CD1c-positive myeloid dendritic cell (primary cell): ENCODE data around the gene ARHGEF7.
"Not testable (repeated sequence)": the region's sequence is repeated elsewhere in the genome, so short reads cannot be mapped to it uniquely, and the experiment has no call there.

Experiments
- DNase-seq: peaks from one replicate; pipeline ENCODE4 v3.0.0-alpha.2; 2016; ENCODE audit errors: extremely low spot score

ARHGEF7 gene

DNA sequence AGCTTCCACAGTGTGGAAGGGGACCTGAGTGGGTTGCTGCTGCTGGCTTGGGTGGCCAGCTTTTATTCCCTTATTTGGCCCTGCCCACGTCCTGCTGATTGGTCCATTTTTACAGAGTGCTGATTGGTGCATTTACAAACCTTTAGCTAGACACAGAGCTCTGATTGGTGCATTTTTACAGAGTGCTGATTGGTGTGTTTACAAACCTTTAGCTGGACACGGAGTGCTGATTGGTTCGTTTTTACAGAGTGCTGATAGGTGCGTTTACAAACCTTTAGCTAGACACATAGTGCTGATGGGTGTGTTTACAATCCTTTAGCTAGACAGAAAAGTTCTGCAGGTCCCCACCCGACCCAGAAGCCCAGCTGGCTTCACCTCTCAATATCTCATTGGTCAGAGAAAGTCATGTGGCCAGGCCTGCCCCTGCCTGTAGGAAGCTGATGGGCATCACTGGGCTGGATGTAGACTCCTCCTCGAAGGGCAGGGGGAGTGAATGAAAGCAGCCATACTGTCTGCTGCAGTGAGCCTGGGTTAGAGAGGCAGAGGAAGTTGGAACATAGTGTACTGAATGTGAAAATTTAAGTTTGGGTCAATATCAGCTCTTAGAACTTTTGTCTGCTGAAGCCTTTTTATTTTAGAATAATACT, 83.7 kb downstream of the ARHGEF7 start:
- not testable (repeated sequence) for DNase-seq

GRCh38 chr13:111201304-111201940, 86.3 kb downstream of the ARHGEF7 start:
- DNase-seq = peak; percentile 3

GRCh38 chr13:111202156-111202621, 87.1 kb downstream of the ARHGEF7 start:
- no peak for DNase-seq

GRCh38 chr13:111202745-111203144, 87.6 kb downstream of the ARHGEF7 start:
- peak; percentile 70 for DNase-seq

DNA sequence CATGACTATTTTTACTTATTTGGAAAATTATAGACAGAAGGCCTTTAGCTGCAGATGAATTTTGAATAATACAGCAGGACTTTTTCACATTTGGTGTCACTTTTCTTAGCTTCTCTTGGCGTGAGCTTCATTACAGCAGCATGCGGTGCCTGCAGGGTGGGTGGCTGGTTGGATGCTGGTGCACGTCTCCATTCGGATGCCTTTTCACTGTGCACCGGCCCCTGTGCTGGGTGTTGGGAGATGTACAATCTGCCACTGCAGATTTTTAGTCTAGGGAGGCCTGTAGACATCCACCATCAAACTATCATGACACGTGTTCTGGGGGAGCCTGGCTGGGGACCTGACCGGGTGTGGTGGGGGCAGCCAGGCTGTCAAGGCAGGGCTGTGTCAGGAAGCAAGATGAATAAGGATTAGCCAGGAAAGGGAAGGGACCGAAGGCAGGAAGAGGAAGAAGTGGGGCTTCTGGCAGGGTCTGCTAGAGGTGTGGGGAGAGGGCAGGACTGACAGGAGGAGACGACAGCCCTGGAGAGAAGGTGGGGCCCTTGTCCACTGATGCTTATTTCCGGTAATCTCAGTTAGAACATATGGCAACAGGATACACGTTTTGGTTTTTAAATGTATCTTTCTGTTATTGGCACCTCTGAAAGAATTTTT, 88.8 kb downstream of the ARHGEF7 start:
- DNase-seq = no peak

- DNase-seq = no peak
Observed at GRCh38 chr13:111204438-111205177, 89.5 kb downstream of the ARHGEF7 start.

DNA sequence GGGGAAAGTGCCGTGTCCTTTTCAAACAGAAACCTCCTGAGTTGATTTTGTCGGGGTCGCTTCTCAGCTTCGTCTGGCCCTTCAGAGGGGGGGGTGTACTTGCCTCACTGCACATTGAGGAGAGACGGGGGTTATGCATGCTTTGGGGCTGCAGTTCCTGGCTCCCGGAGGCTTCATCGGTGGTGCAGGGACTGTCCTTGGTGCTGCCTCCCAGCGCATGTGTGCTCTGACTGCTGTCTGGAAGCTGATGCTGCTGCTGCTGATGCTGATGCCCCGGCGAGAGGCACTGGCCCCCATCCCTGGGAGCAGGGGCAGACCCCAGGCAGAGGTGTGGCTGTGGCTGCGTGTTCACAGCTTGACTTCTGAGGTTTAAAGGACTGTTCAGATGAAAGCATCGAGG, 91.0 kb downstream of the ARHGEF7 start:
- no peak for DNase-seq

DNA sequence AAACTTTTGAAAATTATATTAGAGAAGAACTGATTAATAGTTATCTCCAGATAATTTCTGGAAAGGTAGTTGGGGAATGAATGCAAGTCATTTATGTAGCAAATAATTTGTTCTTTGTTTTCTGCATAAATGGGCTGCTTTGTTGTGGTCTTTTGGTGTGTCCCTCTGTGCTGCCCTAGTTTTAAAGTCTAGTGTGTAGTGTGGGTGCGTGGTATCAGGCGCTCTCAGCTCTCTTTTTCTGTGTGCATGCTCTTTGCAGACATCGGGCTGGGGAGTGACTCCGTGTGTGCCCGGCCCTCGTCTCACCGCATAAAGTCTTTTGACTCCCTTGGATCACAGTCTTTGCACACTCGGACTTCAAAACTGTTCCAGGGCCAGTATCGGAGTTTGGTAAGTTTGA, 94.5 kb downstream of the ARHGEF7 start:
- no peak for DNase-seq

DNA sequence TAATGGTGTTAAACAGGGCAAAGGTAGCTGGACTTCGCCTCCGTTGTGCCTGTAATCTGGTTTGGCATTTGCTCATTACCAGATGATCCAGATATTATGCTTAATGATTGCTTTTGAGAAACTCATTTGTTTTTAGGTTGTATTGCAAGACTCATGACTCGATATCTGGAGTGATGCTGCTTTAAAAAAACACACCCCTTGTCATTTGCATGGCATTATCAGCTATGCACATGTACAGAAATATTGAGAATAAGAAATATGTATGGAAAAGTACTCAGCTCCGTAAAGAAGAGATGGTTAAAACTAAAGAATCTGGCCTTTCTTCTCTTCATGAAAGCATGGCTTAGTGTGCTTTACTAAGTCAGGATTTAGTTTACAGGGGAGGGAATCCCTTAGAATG, 95.0 kb downstream of the ARHGEF7 start:
- DNase-seq = no peak

DNA sequence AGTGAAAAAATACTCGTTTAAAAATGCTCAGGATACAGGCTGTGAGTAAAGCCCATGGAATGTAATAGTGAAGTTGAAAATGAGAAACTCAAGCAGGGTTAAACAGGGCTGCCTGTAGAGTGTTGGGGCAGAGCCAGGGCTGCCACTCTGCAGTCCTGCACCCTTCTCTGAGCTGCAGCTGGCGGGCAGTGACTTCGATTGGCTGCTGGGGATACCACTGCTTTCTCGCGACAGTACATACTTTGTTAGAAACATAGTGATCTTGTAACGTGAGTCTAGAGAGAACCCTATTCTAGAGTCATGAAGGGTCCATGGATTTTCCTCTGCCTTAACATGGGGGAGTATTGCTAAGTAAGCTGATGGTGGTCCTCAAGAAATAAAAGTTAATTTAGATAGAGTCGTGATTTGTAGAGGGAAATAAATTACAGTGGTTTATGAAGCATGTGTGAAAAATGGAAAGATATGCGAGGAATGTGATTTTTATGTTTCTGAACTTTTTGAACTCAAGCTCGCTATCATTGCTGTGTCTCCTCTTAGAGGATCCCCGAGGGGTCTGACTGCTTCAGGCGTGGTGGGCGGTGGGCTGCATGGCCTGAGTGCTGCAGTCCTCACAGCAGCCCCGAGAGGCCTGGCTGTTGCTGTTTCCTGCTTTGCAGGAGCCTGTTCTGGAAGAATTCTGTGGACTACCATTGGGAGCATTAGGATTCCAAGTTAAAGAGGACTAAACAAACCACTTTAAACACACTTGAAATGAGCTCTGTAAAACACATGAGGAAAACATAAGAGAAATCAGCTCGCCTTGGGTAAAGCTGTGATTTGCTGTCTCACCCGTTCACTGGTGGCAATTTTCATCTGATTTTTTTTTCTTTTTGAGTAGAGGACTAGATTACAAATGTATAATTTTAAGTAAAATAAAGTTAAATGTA, 95.7 kb downstream of the ARHGEF7 start:
- no peak for DNase-seq

DNA sequence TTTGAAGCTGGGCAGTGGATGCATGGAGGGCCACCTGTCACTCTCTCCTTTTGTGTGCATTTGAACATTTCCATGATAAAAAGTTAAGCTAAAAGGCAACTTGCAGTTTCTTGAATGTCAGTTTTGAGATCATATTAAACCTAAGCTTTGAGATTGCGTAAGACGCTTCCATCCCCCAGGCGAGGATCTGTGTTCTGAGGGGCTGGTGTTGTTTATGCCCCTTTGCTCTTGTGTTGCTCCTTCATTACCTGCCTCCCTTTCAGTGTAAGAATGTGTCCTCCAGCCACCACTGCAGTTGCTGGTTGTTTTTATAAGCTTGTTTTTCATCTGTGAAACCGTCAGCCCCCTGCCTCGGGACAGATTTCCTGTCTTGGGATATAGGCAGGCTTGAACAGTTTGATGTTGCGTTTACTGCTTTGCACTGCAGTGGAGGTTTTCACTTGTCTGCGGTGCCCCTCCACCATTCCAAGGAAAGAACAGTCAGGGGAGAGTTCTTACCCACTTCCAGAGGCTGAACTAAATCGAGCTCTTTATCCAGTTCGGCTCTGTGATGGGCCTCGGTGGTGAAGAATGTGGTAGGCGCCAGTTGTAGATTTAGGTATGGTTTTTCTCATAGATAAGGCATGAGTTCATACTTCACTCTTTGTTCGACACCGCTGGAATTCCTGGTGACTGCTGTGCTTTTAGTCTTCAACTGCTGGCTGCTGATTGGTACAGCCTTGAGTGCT, 96.8 kb downstream of the ARHGEF7 start:
- no peak for DNase-seq

DNA sequence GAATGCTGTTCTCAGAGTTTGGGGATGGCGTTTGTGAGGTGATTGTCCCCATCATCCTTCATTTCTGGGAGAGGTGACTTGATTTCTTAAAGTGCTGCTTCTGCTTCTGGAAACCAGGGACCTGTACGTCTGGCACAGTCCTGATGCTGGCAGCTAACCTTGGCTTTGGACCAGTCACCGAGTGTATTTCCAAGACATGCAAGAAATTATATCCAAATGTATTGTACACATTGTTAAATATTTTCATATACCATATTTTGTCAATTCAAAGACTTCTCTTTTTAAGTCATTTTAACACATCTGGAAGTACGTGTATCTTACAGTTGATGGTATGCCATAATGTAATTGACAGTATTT, 97.4 kb downstream of the ARHGEF7 start:
- no peak for DNase-seq

GRCh38 chr13:111213964-111214726, 99.0 kb downstream of the ARHGEF7 start:
- DNase-seq = peak; percentile 30

DNA sequence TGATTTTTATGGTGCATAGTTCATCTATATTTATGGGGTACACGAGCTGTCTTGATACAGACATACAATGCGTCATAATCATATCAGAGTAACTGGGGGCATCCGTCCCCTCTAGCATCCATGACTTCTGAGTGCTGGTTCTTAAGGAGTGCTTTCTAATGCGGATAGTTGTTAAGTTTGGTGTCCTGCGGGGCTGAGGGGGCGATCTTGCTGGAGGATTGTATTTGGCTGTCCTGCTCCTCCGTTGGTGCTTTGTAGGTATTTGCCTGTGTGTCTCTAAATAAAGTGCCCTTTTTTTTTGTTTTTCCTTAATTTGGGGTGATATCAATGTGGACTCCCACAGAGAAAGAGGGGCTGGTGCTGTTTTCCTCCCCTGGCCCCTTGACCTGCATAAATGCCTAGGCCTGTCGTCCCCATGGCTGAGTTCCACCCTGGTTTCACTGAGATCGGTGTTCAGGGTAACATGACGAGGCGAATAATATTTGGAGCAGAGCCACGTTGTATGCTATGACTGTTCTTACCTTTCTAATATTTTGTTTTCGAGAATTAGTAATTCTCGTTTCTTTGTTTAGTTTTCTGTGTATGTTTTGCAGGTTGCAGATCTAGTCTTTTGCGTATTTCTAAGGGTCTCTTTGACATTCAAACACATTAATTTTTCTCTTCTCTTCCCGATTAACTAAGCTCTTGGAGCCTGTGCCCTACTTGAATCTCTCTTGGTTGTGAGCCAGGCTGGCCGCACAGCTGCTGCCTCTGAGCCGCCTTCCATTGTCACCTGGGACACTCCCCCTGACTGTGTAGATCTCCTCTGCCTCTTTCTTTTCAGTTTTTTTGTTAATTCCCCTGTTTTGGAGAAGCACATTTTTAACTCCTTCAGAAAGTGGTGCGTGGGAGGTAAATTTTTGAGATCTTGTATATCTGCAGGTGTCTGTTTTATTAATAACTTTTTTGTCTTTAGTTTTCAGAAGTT, 100.3 kb downstream of the ARHGEF7 start:
- no peak for DNase-seq

DNA sequence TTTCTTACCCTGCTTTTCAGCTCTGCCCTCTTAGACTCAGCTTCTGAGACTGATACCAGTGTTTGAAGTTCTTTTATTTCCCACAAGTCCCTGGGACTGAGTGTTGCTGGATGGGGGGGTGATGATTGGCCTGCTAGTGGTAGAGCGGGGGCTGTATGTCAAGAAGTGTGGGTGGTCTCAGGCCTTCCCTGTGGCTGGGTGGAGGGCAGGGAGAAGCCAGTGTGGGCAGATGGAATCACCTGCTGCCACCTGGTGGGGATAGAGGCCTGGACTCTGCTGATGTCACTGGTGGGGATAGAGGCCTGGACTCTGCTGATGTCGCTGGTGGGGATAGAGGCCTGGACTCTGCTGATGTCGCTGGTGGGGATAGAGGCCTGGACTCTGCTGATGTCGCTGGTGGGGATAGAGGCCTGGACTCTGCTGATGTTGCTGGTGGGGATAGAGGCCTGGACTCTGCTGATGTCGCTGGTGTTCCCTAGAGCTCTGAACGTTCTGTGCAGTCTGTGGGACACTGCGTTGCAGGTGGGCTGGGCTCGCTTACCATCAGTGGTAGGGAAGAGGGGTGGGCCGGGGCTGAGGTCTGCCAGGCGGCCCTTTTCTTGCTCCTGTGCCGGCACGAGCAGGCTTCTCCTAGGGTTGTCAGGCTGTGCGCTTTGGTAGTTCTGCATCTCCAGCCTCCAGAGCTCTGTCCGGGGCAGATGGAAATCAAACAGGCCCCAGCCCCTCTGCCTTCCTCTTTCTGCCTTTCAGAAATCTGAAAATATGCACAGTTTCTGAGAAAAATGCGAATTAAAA, 101.3 kb downstream of the ARHGEF7 start:
- DNase-seq = no peak

GRCh38 chr13:111217641-111218040, 102.5 kb downstream of the ARHGEF7 start:
- DNase-seq = peak; percentile 32

- no peak for DNase-seq
Observed at GRCh38 chr13:111219280-111219679, 104.2 kb downstream of the ARHGEF7 start.

DNA sequence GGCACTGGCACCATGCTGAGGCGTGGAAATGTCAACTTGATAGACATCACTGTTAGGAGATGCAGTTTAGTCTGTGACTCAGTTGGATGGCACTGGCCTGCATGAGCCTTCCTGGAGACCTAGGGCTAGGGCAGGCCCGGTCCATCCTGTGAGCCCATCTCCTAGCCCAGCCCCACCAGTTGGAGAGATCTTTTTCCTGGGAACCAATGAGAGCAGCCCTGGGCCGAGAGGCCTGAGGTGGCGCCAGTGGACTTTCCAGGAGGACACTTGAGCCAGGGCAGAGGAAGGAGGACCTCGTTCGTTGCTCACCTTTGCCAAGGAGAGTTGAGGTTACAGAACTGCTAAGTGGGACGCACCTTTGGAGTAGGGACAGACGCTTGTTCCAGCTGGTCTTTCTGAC, 104.8 kb downstream of the ARHGEF7 start:
- DNase-seq = no peak
